Sigmoid colon (tissue), 4 donors: Measurements from ENCODE around the gene TOPBP1.
"Not testable (repeated sequence)": the region's sequence is repeated elsewhere in the genome, so short reads cannot be mapped to it uniquely, and the experiment has no call there.

Experiments
- CTCF ChIP-seq, 4 experiments: fragments of 450-650 bp in 3 of 4; fragments of 200-600 bp in 1 of 4; IDR thresholded peaks; one replicate each; pipeline ENCODE4 v1.5.1; 2016 to 2019; ENCODE audit warnings: antibody characterized with exemption in 4 of 4, mild to moderate bottlenecking in 3 of 4, moderate library complexity in 2 of 4
- EP300 ChIP-seq, 4 donors: sonication (generic); formaldehyde crosslinking; IDR thresholded peaks; one replicate each; pipeline ENCODE4 v1.6.1; 2017; ENCODE audit warnings: antibody characterized with exemption in 4 of 4

GRCh38 chr3:133551589-133551988 lies 110.2 kb downstream of the TOPBP1 start:
- not testable (repeated sequence) for TF ChIP-seq CTCF, EP300 (IDR thresholded peaks at IDR 0.05)
